HG03066 (cell line): Measurements from ENCODE around the gene NELFCD.
"Not testable (repeated sequence)": the region's sequence is repeated elsewhere in the genome, so short reads cannot be mapped to it uniquely, and the experiment has no call there.

Experiments
- ATAC-seq: cut with Tn5 transposase; IDR thresholded peaks from one replicate; pipeline ENCODE4 v1.9.1; 2021; ENCODE audit warnings: low read depth; ENCODE audit not compliant: unreplicated experiment

NELFCD gene

DNA sequence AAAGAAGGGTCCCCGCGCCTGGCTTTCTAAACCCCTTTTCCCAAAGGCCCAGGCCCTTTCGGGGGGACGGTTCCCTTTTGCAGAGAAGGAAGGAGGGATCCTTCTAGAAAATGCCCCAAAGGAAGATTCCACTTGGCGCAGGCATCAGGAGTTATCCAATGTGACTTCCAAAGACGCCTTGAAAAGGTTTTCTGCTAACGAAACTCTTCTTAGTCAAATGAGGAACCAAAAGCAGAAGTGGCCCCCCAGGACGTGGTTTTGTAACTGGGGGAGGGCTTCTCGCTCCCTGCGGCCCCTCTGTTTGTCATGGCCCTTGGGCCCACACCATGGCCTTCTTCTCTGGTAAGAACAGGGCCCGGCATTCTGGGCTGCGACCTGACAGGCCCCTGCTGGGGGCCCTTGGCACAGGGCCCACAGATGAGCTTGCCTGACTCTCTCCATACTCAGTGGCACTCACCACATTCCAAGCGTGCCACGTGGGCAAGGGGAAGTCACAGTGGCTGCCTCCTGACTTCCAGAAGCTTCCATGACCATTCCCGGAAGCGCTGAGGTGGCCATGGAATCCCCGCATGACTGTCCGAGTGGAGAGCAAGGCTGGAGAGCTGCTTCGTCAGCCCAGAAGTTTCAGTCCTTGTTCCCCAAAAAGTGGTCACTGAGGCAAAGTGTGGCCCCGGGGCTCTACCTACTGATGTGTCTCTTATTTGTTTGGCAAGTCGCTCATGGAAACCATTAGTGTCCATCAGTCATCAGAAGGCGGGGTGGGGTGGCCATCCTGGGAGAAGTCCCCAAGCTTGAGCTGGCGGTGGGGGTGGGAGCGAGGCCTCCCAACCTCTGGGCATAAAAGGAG lies 26.8 kb downstream of the NELFCD start:
- peak; percentile 37 for ATAC-seq

DNA sequence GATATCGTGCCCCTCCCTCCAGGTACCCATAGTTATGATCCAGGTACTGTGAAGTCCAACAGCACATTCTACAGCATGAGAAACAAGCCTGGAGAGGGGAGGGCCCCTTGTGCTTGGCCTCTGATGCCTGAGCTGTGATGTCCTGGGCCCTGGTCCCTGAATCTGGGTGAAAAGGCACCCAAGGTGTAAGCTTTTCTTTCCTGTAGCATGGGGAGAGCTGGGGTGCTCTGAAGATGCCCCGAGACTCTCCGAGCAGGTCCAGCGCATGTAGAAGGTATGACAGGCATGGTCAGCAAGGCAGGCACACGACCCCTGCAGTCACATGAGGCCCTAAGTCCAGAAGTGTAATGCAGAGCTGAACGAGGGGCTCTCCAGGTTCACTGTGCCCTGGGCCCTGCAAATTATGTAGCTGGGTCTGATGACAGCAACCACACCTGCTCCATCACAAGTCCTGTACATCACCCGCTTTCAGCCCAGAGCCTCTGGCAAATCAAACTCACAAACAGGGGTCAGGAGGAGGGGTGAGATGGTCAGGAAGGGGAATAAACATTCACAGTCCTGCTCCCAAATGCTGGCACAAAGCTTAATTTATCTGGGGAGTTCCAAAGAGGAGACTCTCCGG lies 27.8 kb downstream of the NELFCD start:
- ATAC-seq: no peak

GRCh38 chr20:59010321-59010994 lies 29.4 kb downstream of the NELFCD start:
- ATAC-seq: no peak

GRCh38 chr20:59010995-59011873 lies 30.2 kb downstream of the NELFCD start:
- no peak for ATAC-seq

GRCh38 chr20:59011874-59012157 lies 30.8 kb downstream of the NELFCD start:
- ATAC-seq: not testable (repeated sequence)

DNA sequence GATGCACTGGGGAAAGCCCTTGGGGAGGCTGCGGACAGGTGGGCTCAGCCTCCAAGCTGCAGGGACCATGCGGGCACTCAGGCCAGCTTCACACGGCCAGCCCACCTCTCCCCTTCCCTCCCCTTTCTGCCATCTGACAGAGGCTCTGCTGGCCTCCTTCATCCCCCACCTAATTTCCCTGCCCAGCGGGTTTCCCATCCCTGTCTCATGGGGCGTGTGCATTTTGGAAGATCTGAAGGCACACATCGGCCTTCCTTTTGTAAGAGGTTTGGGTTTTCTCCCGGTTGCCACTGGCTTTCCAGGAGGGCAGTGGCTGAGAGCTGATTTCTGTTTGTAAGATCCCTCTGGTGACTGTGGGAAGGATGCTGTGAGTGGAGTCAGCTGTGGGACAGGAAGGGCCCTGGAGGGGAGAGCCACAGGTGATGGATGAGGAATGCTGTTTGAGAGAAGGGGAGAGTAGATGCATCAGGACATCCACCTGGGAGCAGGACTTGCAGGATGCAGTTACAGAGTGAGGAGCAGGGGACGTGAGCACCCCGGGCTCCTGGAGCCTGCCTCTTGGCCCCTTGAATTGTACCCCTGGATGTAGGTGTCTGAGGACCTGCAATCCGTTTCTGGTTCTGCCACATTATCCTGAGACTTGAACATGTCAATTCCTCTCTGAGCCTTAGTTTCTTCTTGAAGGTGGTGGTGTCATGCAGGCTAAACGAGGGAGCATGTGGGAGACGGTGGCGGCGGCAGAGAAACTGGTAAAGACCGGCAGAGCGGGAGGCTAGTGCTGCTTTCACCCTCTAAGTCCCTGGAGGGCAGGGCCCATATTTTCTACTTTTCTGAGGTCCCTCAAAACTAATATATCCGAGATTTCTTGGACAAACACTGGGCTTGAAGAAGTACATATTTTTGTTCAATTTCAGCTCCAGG lies 32.2 kb downstream of the NELFCD start:
- no peak for ATAC-seq

GRCh38 chr20:59013959-59014608 lies 33.0 kb downstream of the NELFCD start:
- no peak for ATAC-seq

- ATAC-seq: no peak
Measured at GRCh38 chr20:59014680-59015389, 33.8 kb downstream of the NELFCD start.

DNA sequence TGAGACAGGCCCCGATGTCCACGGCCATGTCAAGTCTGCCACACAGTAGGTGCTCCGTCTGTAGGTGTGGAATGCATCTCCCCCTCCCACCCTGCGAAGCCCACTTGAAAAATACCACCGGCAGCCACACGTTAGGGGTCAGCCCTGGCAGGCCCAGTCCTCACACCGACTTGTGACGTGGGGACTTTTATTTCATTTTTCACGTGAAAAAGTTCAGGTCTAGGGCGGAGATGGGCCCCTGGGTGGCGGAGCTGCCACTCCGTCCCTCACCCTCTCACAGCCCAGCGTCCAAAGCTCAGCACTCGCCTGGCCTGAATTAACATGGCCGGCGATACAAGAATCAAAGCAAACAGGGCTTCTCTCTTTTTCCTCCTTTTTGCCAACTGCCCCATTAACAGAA lies 34.4 kb downstream of the NELFCD start:
- no peak for ATAC-seq

GRCh38 chr20:59015812-59016711 lies 35.0 kb downstream of the NELFCD start:
- ATAC-seq: no peak

GRCh38 chr20:59016795-59017492 lies 35.9 kb downstream of the NELFCD start:
- ATAC-seq: no peak

DNA sequence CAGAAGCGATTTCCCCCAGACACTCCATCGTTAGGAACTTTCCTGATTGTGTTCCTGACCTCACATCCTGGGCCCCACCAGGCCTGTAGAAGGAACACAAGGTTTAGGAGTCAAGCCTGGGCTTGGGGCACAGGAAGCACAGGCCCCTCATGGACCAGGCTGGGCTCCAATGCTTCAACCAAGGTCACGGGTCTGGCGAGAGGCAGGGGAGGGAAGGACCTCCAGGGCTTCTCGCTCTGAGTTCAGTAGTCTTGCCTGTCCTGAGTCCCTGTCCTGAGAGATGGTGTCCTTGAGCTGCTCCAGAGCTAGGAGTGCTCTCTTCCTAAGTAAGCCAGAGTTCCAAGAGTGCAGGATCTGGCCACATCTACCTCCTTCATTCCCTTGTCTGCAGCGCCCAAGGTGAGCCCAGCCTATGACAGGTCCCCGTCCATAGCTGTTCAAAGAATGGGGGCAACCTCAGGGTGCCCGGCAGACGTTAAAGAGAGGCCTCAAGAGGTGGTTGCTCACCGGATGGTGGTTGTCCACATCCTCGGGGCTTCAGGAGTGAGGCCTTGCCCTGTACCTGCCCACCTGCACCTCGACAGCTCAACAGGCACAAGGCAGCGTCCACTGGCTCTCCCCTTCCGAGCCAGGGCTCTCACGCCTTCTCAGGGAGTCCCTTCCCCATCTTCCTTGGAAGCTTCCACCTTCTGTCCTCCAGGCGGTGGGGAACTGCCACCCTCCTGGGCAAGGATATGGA lies 36.6 kb downstream of the NELFCD start:
- no peak for ATAC-seq

DNA sequence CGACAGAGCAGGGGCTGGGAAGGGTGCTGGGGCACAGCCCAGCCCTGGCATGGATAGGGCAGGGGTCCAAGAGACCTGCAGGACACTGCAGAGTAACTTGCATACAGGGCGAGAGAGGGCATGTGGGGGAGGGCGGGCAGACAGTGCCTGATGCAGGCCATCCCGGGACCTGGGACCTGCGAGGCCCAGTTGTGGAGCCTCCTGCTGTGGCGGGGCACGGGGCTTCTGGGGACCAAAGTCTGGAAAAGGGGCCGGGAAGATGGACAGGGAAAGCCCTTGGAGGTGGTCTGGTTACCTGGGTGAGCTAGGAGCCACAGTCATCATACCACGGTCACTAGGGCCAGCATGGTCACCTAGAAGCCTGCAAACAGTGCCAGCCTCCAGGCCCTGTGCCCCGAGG lies 37.8 kb downstream of the NELFCD start:
- no peak for ATAC-seq

GRCh38 chr20:59019217-59019616 lies 38.2 kb downstream of the NELFCD start, which contains the start of gene TUBB1:
Gene TUBB1, plus strand, starts transcription at chr20:59019429. Its CDS starts 94 bp downstream, at chr20:59019523.
- no peak for ATAC-seq

DNA sequence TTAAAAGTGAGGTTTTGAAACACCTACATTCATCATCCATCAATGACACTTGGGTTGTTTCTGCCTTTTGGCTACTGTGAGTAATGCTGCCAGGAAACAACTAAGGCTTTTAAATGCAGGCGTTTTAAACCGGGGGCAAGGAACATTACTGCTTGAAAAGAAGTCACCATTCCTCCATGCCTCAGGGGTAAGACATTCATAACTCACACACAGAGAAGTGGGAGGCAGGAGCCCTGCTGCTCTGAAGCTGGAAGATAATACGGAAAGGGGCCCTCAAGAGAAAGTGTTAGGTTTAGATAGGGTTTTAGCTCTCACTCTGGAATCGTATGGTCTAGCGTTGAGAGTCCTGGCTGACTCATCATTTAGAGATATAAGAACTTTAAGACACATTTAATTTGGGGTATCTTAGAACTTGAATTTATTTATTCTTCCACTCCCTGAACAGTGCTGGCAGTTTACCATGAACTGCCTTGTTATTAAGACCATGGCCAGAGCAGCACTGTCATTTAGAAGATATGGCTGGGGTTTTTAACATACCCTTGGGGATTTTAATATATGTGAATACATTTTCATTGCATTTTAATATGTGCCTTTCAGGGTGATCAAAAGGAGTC lies 40.0 kb downstream of the NELFCD start:
- ATAC-seq: no peak

GRCh38 chr20:59022754-59023153 lies 41.7 kb downstream of the NELFCD start:
- ATAC-seq: no peak
